Measurements from ENCODE around the gene ZNF516.

Gene ZNF516

DNA sequence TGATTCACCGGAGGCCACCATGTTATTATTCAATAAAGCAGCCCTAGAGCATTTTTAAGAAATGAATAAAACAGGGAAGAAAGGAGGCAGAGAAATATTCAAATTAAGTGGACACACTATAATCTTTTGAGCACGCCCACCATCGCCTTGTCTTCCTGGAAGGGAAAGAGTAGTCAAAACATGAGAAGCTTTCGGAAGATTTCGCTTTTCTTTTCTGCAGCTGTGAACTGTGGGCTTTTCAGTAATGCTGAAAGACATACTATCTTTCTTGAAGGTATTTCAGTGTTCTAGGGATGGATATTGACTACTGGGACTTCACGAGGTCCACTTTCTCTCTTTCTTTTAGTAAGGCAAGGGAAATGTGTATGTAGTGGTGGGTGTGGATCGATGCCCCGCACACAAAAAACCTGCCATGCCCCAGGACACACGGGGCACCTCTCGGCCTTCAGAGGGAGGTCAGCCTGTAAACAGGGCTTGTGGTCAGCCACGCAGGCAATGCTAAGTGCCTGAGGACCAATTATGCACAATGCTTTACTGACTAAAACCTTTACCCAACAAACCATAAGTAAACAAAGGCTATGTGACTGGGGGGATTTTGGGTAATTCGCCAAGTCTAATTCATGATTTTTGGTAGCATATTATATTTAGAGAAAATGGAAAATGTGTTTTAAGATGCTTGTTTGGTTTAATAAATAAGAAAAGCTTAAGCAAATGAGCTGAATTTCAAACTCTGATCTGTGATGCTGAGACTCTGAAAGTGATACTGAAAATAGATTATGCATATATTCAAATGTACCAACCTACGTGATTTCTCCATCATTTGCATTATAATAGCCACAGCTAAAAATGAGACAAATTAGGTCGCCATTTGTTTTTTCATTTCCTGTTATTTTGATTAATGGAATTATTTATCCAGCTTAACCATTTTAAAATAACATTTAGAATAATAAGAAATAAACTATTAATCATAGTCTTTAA is 130.5 kb downstream of the ZNF516 start:
- DNase-seq (ENCODE audit: low spot score): no peak

DNA sequence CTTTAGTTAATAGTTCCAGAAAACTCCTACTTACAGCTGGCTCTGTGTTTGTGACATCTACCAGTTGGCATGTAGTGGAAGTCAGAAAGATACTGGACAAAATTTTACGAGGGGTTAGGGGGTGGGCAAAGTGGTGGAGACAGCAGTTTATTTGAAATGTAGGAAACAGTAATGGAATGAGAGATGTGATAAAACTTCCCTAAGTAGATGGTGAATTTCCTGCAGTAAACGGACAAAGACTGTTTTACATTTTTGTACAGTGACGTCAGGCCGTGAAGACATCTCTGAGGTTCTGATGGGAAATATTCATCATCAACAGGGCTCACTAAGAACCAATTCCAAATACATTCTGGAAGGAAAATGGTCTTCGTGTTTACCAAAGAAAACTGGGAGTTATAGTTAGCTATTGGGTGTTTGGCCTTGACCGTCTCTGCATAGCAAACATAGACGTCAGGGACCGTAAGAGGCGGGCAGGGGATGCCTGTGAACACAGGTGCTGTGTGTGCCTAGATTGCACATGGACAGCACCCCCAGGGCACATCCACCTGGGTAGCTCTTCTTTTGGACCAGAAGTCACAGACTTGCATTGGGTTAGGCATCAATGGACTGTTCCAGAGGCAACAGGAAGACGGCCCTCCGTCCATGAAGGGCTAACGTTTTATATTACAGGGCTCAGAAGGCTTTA is 131.5 kb downstream of the ZNF516 start:
- DNase-seq (ENCODE audit: low spot score): no peak

DNA sequence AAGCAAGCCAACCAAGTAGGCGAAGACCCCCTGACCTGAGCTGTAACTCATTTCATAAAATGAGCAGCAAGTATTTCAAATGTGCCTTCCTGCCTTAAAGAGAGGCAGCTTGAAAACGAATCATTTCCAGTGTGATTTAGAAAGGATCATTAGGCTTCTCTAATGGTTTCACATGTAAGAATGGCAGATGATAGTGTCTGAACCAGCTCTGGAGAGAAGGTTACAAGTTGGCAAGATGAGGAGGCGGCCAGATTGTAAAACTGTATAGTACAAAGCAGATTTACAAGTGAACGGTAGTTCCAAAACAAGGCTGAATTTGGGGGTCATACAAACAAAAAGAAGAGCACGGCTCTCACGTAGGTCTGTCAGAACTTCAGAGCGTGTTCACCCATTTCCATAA is 132.4 kb downstream of the ZNF516 start:
- no peak for DNase-seq (ENCODE audit: low spot score)

DNA sequence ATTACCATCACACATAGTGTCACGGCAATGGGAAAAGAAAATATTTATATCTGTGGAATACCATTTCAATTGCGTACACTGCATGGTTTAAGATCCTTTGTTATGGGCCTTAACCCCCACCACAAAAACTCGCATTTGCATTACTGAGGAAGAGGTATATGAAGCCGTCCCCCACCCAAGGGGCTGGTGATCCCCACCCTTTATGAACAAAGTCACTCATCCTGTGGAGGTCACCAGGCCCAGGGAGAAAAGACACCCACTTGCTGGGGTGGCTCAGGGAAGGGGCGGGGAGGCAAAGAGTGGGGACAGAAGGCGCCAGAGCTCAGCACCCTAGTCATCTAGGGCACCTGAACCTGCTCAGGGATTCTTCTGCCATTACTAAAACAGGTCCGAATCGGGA is 133.8 kb downstream of the ZNF516 start:
- no peak for DNase-seq (ENCODE audit: low spot score)

DNA sequence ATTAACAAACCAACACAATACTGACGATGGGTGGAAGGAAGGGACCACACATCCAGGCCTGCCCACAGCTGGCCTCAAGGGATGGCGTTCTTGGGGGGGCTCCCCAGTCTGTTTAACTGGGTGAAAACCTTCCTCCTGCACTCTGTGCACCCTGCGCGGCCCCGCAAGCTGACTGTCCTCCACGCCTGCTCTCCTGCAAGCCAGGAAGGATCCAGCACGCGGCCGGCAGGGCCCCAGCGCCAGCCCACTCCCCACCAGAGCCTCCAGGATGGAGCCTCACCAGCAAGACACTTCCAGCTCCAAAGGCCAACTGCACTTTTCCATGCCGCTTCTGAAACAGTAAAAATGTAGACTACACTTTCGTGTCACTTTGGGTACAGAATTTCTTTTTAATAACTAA is 135.1 kb downstream of the ZNF516 start:
- DNase-seq (ENCODE audit: low spot score): no peak

DNA sequence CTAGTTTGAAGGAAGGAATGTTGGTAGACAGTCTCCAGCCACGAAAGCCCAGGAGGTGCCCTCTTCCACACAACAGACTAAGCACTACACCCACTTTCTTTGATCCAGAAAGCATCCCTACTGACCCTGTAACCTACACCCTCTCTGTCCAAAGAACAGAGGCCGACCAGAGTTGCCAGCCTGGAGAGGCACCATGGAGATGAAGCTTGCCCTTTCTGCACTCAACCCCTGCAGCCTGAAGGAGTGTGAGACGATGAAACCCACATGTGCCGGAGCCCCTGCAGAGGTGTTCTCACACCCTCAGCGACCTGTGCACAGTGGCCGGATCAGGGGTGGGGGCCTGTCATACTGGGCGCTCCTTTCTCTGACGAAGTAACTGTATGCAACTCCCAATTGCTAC is 136.3 kb downstream of the ZNF516 start:
- no peak for DNase-seq (ENCODE audit: low spot score)

DNA sequence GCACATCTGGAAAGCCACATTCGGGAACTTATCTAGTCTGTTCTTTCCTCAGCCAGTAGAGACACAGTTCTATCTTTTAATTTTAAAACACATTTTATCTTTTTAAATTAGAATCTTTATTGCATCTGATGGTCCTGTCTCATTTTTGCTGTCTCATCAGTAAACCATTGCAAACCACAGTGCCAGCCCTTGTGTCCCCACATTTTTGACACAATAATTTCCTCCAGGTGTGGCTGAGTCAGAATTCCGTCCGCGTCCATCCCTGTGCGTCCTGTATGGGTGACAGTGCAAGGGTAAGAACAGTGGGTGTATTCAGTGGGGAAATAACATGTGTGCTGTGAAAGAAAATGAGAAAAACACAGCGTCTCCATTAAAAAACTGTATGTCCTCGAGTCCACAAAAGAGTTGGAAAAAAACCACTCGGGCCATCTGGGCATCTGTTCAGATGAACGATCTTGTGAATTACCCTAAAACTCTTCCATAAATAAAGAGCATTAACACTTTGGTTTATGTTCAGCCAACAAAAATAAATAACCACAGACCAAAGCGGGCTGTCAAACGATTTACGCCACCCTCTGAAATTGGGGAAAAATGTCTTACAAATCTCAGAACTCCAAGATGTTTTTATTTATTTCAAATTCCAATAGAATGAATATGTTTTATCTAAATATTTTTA is 137.3 kb downstream of the ZNF516 start:
- DNase-seq (ENCODE audit: low spot score): no peak

DNA sequence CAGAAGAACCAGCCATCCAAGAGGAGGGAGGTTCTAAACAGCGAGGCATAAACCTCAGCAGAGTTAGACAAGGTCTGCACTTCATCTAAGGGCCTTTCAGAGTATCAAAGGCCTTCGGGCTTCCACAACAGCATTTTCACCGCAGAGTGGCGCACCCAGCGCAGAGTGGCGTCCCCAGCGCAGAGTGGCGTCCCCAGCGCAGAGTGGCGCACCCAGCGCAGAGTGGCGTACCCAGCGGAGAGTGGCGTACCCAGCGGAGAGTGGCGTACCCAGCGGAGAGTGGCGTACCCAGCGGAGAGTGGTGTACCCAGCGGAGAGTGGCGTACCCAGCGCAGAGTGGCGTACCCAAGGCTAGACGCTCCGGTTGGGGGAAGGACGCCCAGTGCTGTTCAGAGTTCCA is 137.9 kb downstream of the ZNF516 start:
- DNase-seq (ENCODE audit: low spot score): no peak

DNA sequence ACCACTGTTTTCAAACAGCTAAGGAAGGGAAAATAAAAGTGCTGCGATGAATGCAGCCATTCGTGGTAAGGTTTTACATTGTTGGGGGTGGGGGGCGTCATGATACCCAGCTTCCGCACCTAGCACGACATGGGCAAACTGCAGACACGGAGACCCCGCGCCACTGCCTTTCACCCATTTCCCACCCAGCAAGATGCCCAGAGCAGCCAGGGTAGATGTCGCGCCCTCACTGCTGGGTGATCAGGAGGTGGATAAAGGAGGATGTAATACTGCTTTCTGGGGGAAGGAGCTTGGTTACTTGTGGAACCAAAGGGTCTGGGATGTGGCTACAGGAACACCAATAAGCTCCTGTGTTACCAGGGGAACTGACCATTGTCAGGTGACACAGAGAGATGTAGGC is 138.4 kb downstream of the ZNF516 start:
- DNase-seq (ENCODE audit: low spot score): no peak

DNA sequence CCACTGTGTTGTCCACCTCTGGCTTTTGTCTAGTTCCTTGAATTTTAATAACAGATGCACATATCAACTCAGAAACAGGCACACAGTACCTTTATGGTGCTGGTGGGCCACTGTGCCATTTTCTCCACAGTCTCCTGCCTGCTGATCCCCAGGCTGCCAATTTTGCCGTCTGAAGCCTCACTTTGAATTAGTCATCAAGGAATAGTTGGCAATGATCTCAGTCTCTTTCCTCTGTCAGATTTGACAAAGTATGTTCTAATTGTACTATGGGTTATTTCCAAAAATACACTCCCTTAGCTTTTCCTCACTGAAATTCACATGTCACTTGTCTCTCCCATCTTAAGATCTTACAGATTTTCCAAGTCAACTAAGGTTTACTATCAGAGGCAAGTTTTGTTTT is 140.7 kb downstream of the ZNF516 start:
- no peak for DNase-seq (ENCODE audit: low spot score)

DNA sequence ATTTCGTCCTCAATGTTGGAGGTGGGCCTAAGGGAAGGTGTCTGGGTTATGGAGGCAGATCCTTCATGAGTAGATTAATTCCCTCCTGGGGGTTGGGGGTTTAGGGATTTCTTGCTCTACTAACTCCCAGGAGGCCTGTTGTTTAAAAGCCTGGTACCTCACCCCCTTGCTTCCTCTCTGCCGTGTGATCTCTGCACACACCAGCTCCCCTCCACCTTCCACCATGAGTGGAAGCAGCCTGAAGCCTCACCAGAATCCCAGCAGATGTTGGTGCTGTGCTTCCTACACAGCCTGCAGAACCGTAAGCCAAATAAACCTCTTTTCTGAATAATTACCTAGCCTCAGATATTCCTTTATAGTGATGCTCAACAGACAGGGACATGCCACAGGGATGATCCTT is 141.5 kb downstream of the ZNF516 start:
- DNase-seq (ENCODE audit: low spot score): no peak

DNA sequence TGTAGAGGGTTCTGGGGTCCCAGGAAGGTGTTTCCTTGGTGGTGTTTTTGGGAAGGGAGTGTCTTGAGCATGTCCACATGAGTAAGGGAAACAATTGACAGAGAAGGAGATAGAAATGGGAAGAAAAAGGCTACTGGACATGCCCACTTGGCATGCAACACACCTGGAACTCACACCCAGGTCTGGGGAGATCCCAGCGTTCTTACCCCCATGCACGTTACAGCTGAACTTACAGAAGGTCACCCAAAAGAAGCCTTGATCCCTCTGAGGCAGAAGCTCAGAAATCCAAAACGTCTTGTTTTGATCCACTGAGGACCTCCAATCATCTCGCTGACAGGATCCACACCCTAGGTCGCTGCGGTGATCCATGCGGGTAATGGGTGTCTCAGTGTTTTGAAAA is 142.0 kb downstream of the ZNF516 start:
- no peak for DNase-seq (ENCODE audit: low spot score)

DNA sequence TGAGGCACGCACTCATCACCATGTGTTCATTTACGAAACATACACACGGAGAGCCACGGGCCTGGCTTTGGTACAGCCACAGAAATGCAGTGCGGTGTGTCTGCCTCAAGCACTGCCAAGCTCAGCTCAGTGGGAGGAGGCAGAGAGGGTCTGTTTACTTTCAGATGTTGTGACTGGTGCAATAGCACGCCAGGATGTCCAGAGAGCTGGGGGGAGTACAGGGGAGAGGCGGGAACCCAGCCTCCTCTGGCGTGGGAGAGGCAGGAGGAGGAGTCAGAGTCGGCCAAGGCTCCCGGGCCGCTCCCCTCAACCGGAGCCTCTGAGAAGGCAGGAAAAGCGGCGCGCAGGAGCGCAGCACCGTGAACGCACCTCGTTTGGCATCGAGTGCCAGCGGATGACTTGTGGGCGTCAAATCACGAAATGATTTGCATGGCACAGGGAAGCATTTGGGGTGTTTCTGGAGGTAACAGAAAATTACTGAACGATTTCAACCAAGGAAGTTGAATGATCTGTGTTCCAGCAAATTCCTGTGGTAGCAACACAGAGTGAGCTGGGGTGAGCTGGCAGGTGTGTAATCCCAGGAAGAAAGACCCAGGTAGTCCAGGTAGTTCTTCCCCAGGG is 143.0 kb downstream of the ZNF516 start:
- DNase-seq (ENCODE audit: low spot score): no peak

DNA sequence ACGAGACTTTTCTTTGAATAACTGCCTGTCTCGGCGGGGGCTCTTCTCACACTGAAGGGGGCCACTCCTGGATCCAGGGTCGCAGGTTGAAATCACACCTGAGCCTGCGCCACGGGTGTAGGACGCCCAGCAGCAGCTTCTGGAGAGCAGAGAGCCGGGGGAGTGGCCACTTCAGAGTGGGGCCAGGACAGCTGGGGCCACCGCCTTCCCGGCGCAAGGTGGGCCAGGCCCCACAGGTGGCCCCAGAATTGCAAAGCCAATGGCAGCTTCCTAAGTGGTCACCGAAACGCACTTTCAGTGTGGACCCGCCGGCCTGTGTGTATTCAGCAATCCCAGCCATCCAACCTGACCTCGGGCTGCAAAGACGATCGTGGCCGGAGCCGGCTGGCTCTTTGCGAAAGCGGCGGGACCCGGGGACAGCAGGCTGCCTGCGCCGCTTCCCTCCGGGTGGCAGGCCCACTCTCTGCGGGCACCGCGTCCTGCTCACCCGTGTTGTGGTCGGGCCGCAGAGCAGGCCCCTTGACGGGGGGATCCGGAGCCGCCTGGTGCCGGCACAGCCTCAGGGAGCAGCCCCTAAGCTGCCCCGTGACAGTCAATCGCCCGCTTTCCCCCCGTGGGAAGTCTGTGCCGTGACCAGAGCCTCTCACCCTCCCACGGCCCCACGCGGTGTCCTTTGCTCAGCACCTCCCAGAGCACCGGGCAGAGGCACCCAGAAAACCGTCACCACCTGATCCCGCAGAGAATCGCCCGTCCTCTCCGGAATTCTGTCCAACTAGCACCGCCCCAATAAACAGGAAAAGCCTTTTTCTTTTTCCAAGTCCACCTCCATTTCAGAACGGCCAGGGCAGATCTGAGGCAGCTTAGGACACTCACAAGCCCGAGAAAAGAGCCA is 144.7 kb downstream of the ZNF516 start:
- no peak for DNase-seq (ENCODE audit: low spot score)

DNA sequence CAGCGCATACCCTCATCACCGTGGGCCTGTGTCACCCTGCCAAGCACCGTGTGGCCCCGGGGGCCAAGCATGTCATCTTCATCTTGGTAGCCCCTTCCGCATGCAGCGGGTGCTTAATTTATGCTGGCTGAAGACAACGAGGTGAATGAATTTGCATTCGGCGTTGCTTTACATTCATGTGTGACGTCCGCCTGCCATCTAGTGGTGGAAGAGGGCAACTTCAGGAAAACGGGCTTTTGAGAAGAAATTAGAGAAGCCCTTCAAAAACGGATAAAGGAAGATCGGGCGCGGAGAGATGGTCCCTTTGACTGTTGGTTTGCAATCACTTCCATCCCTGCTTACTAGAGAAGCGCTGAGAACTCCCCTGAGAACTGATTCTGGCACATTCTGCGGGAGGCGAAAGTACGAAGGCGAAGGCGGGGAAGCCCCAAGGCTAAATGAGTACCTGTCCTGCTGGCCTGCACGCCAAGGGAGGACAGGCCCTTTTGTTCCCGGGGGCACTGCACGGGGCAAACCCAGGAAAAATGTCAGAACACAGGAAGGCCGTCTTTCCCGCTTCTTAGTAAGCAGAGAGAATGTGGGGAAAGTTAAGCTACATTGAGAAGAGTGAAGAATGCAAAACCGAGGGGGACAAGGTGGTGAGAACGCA is 145.9 kb downstream of the ZNF516 start:
- peak; percentile 62 for DNase-seq (ENCODE audit: low spot score)

DNA sequence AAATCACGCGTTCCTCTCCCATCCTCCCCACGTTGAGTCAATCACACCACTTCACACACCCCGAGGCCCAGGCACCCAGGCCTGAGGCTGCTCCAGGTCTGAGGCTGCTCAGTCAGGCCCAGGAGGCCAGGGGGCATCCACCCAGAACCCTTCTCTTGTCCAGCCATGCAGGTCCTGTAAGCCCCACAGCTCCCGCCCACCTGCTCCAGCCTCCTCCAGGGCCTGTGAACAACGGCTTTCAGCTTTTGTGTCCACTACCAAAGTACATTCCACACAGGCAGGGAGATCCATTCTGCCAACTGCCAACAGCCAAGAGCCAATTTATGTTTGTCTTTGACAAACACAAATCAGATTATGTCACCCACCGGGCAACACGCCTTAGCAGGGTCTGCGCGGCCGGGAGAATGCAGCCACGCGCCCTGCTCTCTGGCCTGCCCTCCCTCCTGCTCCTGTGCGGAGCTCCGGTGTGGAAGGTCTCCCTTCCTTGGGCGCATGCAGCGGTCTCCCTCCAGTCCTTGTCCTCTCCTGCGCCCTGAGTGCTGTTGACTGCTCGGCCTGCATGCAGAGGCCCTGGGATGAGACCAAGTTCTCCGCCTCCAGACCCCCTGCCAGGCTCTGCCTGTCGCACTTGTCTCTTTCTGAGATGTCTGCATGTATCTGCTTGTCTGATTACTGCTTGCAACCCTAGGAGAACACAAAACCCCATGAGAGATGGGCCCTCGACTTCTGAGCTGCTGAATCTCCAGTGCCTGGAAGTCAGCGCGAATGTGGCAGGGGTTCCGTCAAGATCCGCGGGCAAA is 146.6 kb downstream of the ZNF516 start:
- DNase-seq (ENCODE audit: low spot score): no peak

DNA sequence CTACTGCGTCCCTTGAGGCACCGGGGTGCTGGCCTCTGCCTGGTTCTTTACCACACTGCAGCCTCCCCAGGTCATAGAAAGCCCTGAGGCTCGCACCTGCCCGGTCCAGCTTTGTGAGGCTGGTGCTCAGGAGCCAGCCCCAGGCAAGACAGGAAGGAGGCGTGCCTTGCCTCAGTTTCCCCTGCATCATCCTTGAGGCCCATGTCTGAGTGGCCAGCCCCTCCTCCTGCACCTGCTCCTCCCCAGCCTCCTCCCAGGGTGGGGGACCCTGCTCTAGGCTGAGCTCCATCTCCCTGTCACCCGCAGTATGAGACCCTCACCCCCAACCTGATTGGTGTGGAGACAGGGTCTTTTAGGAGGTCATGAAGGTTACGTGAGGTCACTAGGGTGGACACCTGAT is 147.7 kb downstream of the ZNF516 start:
- no peak for DNase-seq (ENCODE audit: low spot score)

DNA sequence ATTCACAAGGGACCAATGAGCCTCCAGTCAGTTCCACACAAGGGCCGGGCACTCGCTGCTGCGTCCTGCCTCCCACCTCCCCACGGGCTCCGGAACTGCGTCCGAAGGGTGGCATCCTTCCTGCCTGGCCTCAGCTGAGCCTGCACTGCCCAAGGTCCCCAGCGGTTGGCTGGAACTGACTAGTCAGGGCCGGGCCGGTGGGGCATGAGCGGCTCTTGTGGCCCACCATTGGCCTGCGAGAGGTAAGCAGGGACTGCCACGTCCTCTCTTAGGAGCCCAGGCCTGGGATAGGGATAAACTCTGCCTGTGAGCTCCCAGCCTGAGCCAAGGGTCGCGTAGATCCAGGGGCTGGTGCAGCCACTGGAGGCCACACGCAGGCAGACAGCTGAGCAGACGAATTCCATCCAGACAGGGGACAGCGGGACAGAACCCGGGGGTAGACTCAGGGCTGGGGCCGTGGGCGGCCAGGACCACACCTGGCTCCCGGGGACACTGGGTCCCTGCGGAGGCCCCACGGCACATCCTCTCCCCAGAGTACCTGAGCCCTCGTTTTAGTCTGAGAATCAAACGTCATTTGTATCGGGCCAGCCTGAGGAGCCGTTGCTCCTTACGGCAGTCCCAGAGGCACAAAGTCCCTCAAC is 148.4 kb downstream of the ZNF516 start:
- DNase-seq (ENCODE audit: low spot score): no peak

DNA sequence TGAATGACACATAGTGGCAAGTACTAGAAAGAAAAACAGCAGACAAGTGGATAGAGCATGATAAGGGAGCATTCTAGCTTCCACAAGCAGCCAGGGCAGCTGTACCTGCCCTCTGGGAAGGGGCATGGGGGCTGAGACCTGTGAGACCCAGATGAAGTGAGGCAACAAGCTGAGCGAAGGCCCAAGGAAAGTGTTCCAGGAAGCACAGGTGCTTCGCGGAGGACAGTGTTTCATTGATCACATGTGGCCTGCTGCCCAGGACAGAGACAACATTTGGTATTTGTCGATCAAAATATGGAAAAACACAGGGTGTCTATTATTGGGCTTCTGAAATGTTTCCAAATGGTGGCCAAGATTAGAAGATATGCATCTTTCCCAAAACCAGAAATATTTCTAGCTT is 149.1 kb downstream of the ZNF516 start:
- no peak for DNase-seq (ENCODE audit: low spot score)

Data from germinal center (tissue), 1 donor.